T-helper 1 cell treated with Interleukin-12 subunit alpha and Interleukin-12 subunit beta and Interleukin-4 antibody, amounts not matched to agents 30 ng/mL and 1 ng/mL, for 36 hours (primary cell): ENCODE results near the gene FAT1. TPM values are rescaled to one million over a fixed set of nuclear protein-coding genes. Genes with fewer than 3 reads are reported as not detected.
"Not testable (repeated sequence)": the region's sequence is repeated elsewhere in the genome, so short reads cannot be mapped to it uniquely, and the experiment has no call there.

Experiments
- intact Hi-C: fragments of 100-400 bp; cut with micrococcal nuclease; formaldehyde crosslinking; loops from one replicate; pipeline ENCODE4 v1.15.1; 2024
- total RNA-seq: library from RNA; stranded (reverse); gene quantifications from 2 replicates; pipeline ENCODE4 v1.2.3, GENCODE V29; 2022

FAT1 gene
- total RNA-seq: 0.17 and 0.29 TPM in 2 replicates

DNA sequence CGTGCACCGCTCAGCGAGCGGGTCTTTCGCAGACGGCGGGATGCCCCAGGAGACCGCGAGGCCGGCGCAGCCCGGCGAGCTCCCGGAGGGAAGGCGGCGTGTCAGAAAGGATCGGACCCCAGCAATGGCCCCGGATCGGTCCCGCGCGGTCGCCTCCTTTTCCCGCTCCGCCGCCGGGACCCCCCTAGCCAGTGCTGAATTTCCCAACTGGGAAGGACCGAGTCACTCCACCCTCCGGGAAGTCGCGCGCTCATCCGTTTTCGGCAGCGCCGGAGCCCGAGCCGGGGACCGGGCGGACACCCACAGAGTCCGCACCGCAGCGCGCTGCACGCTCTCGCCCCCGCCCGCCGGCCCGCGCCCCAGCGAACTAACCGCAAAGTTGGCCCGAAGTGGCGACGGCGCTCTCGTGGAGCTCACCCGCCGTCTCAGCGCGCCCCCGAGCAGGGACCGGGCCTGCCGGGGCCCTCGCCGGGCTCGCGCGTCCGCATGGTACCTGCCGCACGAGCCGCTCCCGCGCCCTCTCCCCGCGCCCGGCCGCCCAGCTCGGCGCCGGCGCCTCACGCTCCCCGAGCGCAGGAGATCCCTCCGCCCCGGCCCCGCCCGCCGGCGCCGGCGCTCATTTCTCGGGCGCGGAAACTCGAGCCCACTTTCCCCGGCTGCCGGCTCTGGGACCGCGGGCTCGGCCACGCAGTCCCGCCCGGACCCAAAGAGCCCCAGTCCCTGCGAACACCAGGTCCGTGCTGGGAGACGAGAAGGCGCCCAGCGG, at the start of gene FAT1:
Gene FAT1, minus strand, starts transcription at position 565 of the 766 bp plus-strand sequence. CDS start 14,029 bp downstream, outside the sequence.
- intact Hi-C loops: loop anchor here (10.0 kb wide), 1 partner anchor 1709 kb away; the partner anchor contains the start of gene HELT

GRCh38 chr4:186772936-186773487, 49.4 kb upstream of the FAT1 start:
- intact Hi-C loops: no loop called here

DNA sequence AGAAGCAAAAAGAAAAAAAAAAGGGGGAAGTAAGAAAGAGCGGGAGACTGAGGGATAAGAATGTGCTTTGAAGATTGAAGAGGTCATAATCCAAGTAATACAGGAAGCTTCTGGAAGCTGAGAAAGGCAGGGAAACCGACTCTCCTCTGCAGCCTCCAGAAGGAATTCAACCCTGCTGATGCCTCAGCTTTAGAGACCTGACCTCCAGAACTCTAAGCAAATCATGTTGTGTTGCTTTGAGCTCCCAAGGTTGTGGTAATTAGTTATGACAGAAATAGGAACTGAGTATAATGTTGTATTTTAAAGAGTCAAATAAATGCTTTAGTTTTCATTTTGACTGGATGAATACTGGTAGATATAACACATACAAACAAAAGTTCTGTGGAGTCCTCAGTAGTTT, 48.0 kb upstream of the FAT1 start:
- intact Hi-C loops: no loop called here

- intact Hi-C loops: no loop called here
These were observed 47.0 kb upstream of the FAT1 start for GRCh38 chr4:186770481-186771175.

- intact Hi-C loops: no loop called here
These were observed 44.1 kb upstream of the FAT1 start for GRCh38 chr4:186767794-186768193.

DNA sequence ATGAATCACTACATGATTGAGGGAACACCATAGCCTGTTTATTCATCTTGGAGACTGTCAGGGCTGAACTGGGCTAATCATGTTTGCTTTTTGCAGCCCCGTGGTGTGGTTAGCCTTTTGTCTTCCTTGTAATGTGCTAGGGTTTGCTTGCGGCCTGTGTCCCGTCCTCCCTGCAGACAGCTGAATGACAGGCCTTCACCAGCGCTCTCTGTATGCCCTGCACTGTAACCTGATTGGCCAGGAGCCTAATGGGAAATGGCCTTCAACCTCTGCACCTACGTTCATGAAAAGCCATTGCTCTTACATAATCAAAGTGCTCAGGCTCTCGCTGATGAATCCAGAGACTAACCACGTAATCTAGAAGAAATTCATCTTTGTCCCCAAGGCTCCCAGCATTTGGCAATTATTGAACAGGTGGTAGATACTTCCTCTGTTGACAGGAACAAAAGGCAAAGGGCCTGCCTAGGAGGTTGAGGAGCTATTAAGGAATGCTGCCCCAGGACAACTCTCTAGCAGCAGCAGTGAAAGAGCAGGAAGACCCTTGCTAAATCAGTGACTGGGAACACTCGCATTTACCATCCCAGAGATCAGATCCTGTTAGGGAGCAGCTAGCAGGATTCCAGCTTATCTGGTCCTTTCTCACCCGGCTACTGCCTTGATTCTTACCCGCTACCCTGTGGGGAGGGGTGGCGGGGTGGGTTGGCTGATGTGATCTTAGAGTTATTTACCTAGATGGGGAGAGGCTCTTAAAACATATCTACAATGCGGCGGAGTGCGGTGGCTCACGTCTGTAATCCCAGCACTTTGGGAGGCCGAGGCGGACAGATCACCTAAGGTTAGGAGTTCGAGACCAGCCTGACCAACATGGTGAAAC, 42.3 kb upstream of the FAT1 start:
- intact Hi-C loops: no loop called here

DNA sequence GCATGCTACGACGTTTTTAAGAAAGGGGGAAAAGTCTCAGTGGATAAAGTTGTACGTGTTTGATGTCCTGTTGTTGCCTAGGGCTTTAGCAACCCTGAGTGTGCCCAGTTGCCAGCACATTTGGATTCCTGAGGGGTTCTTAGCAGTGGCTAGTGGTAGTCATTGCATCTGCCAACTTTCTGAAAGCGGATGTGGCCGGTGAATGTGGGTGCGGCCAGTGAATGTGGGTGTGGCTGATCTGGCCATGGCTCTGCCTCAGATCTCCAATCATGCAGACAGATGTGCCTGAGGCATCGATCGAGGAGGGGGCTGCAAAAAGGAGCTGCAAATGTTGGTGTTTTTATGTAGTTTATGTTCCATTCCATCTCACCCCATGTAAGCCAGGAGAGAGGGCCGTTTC, 41.5 kb upstream of the FAT1 start:
- intact Hi-C loops: no loop called here

GRCh38 chr4:186764457-186764856, 40.8 kb upstream of the FAT1 start:
- intact Hi-C loops: no loop called here

GRCh38 chr4:186762865-186763264, 39.2 kb upstream of the FAT1 start:
- intact Hi-C loops: no loop called here

- intact Hi-C loops: no loop called here
These were observed 38.7 kb upstream of the FAT1 start for GRCh38 chr4:186762361-186762760.

DNA sequence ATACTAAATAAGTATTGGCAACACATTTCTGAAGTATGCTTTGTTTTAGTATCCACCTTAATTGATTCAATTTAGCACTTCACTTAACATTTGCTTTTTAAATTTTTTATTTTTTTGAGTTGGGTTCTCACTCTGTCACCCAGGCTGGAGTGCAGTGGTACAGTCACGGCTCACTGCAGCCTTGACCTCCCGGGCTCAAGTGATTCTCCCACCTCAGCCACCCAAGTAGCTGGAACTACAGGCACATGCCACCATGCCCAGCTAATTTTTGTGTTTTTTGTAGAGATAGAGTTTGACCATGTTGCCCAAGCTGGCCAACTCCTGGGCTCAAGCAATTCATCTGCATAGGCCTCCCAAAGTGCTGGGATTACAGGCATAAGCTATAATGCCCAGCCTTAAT, 38.3 kb upstream of the FAT1 start:
- intact Hi-C loops: not testable (repeated sequence)

- intact Hi-C loops: no loop called here
These were observed 37.7 kb upstream of the FAT1 start for GRCh38 chr4:186761393-186761792.

GRCh38 chr4:186760576-186760975, 36.9 kb upstream of the FAT1 start:
- intact Hi-C loops: no loop called here

- intact Hi-C loops: no loop called here
These were observed 36.3 kb upstream of the FAT1 start for GRCh38 chr4:186759990-186760389.

DNA sequence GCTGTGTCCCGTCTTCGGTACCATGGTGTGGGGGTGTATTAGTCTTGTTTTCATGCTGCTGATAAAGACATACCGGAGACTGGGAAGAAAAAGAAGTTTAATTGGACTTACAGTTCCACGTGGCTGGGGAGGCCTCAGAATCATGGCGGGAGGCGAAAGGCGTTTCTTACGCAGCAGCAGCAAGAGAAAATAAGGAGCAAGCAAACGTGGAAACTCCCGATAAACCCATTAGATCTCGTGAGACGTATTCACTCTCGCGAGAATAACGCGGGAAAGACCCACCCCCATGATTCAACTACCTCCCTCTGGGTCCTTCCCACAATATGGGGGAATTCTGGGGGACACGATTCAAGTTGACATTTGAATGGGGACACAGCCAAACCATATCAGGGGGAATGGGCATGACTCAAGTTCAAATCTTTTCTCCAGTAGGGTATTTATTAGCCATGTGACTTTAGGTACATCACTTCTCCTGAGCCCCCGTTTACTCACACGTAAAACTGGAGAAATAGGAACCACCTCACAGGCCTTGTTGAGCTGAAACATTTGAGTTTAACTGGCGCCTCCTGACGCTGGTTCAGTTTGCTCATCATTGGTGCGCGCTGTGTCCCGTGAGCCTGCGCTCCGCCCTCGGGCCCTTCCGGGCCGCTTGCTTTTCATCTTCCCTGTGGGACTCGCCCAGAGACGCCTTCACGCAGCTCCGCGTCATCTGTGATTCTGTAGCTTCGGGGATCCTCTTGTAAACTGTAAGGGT, 35.5 kb upstream of the FAT1 start:
- intact Hi-C loops: no loop called here

DNA sequence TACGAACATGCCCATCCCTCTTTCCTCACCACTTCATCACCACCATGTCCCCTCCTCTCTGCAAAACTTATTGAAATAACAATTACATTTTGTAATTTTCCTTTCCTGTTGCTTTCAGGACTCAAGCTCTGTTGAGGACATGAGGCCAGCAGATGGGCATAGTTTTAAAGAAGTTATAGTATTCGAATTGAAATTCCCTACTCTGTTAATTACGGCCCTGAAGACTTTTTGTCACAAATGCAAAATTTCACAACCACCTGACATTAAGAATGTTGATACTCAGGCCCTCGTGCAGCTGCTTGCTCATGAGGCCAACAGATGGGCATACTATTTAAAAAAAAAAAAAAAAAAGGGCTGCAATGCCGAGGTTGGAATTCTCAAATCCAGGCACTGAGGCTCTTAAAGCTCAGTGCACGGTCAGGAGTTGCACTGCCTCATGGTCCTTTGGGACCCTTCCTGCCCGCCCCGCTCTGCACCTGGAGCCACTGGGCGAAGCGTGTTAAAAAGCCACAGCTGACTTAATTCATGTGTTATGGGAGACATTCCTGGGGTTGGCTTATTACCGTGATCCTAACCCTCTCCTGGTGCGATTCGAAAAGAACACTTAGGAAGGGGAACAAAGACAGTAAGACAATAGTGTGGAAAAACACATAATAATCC, 34.2 kb upstream of the FAT1 start:
- intact Hi-C loops: no loop called here

DNA sequence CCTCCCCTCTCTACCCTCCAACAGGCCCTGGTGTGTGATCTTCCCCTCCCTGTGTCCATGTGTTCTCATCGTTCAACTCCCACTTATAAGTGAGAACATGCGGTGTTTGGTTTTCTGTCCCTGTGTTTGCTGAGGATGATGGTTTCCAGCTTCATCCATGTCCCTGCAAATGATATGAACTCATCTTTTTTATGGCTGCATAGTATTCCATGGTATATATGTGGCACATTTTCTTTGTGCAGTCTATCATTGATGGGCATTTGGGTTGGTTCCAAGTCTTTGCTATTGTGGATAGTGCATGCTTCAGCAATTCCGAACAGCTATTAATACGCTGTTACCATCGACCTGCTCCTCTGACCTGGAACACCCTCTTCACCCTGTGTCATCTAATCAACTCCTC, 32.9 kb upstream of the FAT1 start:
- intact Hi-C loops: not testable (repeated sequence)

GRCh38 chr4:186755550-186756519, 32.2 kb upstream of the FAT1 start:
- intact Hi-C loops: no loop called here

DNA sequence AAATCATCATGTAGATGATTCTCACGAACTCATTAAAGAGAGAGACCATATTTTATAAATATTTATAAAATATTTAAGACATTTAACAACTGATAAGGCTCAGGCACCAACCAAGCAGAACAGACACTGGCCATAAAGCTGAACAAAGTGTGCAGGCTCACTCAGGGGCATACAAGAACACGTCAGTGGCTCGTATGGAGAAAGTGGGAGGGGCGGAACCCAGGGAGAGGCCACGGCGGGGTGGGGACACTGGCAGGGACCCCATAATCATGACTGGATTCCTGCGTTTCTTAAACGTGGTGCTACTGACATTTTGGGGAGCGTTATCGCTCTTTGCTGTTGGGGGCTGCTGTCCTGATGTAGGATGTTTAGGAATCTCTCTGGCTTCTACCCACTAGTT, 31.3 kb upstream of the FAT1 start:
- intact Hi-C loops: no loop called here
